ENCODE results near the gene ZBTB9.
A peak's percentile ranks its signal among the peaks of the same experiment; 100 is the strongest.

ZBTB9 gene

GRCh38 chr6:33454009-33454946 is at the start of gene ZBTB9:
Gene ZBTB9 (plus strand): TSS chr6:33454576. CDS start chr6:33455101, 525 bp downstream.
- DNase-seq: peak; percentile 99

GRCh38 chr6:33404884-33405283 is 49.5 kb upstream of the ZBTB9 start:
- DNase-seq: no peak

GRCh38 chr6:33405386-33405940 is 48.9 kb upstream of the ZBTB9 start:
- no peak for DNase-seq

GRCh38 chr6:33406126-33406525 is 48.2 kb upstream of the ZBTB9 start:
- no peak for DNase-seq

GRCh38 chr6:33407132-33407718 is 47.2 kb upstream of the ZBTB9 start:
- DNase-seq: peak; percentile 71

- DNase-seq: peak; percentile 99
These were observed 44.2 kb upstream of the ZBTB9 start for GRCh38 chr6:33410050-33410710.

- no peak for DNase-seq
These were observed 43.4 kb upstream of the ZBTB9 start, which contains the start of gene PHF1 for GRCh38 chr6:33410711-33411631. Gene PHF1 (plus strand): TSS chr6:33411014. CDS start chr6:33412264, 1,250 bp downstream.

GRCh38 chr6:33411632-33412005 is 42.8 kb upstream of the ZBTB9 start:
- peak; percentile 30 for DNase-seq

GRCh38 chr6:33412140-33413009 is 42.0 kb upstream of the ZBTB9 start:
- no peak for DNase-seq

- no peak for DNase-seq
These were observed 40.9 kb upstream of the ZBTB9 start for GRCh38 chr6:33413241-33414120.

- peak; percentile 39 for DNase-seq
These were observed 39.6 kb upstream of the ZBTB9 start for GRCh38 chr6:33414592-33415271.

GRCh38 chr6:33415831-33416230 is 38.5 kb upstream of the ZBTB9 start:
- DNase-seq: no peak

- DNase-seq: no peak
These were observed 37.8 kb upstream of the ZBTB9 start for GRCh38 chr6:33416386-33417127.

- DNase-seq: peak; percentile 39
These were observed 37.1 kb upstream of the ZBTB9 start for GRCh38 chr6:33417128-33417902.

GRCh38 chr6:33417903-33418689 is 36.3 kb upstream of the ZBTB9 start, which contains the start of gene CUTA:
Gene CUTA (minus strand): TSS chr6:33418107. CDS start chr6:33418000, 107 bp downstream.
- peak; percentile 100 for DNase-seq

- peak; percentile 70 for DNase-seq
These were observed 35.6 kb upstream of the ZBTB9 start for GRCh38 chr6:33418690-33419291.
